NCI-H446 treated with DMSO at 0.1 percent for 48 hours (cell line): Measurements from ENCODE around the gene FANCI.
A peak's percentile ranks its signal among the peaks of the same experiment; 100 is the strongest.

Source experiments
- DNase-seq: peaks from one replicate; lab custom pipeline; 2025; lab: John Stamatoyannopoulos, UW

FANCI gene

DNA sequence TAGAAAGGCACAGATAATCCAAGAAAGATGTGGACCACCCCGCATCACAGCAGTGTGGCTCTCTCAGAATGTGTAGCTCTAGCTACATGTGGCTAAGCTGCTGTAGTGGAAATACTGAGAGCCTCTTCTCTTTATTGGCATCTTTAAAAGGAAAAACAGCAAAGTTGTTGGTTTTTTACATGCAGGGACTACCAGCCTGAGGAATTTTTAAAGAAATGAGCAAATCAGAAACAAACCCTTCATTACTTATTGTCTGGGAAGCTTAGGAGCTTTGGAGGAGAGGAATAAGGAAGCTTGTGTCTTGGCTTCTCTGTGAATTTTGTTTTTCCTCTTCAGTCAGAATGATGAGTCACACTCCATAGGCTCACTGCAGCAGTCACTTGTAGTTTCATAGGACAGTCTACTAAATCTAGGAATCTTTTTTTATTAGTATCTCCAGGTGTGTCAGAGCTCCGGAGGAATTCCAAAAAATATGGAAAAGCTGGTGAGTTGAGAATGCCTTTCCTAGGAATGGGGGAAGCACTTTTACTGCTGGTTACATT is 63.3 kb downstream of the FANCI start:
- DNase-seq = no peak

- DNase-seq = no peak
These were observed 64.0 kb downstream of the FANCI start for GRCh38 chr15:89307791-89308190.

GRCh38 chr15:89308236-89308635 is 64.5 kb downstream of the FANCI start:
- DNase-seq = no peak

DNA sequence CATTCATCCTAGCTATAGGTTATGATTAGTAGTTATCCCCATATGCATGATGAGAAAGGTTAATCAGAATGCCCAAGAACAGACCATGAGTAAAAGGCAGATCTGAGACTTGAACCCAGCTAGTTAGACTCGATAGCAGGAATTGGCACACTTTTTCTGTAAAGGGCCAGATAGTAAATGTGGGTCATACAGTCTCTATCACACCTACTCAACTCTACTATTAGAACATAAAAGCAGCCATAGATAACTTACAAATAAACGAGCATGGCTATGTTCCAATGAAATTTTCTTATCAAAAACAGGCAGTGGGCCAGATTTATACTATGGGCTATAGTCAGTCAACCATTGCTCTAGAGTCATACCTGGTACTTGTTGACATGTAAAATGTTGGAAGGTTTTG is 66.2 kb downstream of the FANCI start:
- DNase-seq = no peak

- no peak for DNase-seq
These were observed 71.7 kb downstream of the FANCI start for GRCh38 chr15:89315375-89315929.

GRCh38 chr15:89316504-89316903 is 72.7 kb downstream of the FANCI start:
- no peak for DNase-seq

DNA sequence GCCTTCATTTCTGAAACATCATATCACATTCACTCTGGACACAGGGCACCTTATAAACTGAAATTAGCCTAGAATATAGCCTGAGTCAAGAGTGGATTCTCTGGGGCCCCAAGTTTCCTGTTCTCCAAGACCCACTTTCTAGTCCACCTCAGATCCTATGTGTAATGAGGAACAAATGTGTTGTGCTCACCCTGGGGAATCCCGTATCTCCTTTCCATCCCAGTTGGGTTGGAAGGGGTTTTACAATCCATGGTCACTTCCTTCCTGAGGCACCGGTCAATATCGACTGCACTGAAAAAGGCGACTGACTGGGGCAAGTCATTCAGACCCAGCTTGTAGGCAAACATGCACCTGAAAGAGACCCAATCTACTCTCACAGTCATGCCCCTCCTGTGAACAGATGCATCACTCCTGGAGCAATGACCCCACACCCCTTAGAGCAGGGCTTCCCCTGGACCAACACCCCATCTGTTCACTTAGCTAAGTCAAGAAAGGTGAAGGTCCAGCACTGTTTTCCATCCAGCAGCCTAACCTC is 73.5 kb downstream of the FANCI start:
- no peak for DNase-seq

DNA sequence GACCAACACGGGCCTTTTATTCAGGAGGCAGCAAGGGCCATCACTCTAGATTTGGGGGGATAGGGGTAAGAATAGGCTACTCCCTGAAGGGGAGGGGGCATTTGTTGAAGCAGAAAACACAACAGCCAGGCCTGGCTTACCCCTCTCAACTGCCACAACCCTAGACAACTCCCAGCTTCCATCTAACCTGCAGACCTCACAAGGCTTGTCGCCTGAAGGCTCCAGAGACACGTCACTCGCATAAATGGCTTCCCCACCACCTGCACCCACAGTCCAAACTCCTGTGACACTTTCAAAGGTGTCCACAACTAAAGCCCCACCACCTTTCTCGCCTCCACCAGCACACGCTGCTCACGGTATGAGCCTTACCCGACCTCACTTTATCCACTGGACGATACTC is 75.9 kb downstream of the FANCI start:
- DNase-seq = no peak

- no peak for DNase-seq
These were observed 76.4 kb downstream of the FANCI start for GRCh38 chr15:89320200-89320599.

- no peak for DNase-seq
These were observed 78.0 kb downstream of the FANCI start for GRCh38 chr15:89321521-89322410.

DNA sequence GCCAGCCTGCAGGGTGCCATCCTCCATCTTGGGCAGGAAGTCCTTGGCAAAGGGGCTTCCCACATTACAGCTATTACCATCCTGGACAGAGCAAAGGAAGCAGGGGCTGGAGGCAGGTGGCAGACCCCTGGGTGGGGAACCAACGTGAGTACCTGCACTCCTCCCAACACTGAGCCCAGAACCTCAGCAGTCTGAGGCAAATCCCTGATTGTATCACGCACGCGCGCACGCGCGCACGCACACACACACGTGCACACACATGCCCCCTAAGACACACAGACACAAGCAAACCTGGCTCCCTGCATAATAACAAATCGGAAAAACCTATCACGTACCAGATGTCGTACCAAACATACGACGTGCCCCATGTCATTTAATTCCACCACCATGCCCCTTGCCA is 79.0 kb downstream of the FANCI start:
- DNase-seq = no peak

DNA sequence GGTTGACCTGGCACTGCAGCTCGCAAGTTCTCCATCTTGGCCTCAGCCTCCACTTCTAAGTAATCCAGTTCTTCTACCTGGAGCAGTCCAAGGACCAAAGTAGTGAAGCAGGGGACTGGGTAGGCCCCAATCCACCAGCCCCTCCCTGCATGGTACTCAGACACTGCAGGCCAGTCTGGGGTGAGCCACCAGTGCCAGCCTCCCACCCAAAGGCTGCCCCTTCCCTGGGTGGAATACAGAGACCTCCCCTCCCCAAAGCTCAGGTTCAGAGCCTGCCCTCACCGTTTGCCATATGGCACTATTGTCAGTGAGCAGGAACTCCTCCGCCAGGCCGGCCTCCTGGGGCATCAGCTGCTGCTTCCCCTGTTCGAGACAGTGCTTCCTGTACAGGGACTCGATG is 80.0 kb downstream of the FANCI start:
- no peak for DNase-seq

DNA sequence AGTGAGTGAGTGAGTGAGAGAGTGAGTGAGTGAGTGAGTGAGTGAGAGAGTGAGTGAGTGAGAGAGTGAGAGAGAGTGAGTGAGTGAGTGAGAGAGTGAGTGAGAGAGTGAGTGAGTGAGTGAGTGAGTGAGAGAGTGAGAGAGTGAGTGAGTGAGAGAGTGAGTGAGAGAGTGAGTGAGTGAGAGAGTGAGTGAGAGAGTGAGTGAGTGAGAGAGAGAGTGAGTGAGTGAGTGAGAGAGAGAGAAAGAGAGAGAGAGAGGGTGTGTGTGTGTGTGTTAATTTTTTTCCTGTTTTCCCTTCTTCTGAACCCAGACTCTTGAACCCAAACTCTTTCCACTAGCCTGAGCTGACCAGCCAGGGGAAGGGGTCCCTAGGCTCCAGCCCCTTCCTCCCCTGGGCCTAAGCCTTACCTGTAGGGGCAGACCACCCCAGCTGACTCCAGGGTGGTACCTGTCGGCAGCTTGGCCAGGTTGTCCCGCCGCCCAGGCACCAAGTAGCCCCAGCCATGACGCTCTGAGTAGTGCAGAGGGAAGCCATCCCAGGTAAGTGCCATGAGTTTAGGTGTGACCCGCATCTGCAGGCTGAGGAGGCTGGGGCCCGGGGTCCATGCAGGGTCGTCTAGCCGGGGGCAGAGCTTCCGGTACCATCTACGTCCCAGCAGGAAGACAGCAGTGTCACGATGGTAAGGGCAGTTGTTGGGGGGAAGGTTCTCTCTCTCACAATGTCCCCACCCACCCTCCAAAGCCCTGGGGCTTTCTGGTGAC is 81.4 kb downstream of the FANCI start:
- no peak for DNase-seq

DNA sequence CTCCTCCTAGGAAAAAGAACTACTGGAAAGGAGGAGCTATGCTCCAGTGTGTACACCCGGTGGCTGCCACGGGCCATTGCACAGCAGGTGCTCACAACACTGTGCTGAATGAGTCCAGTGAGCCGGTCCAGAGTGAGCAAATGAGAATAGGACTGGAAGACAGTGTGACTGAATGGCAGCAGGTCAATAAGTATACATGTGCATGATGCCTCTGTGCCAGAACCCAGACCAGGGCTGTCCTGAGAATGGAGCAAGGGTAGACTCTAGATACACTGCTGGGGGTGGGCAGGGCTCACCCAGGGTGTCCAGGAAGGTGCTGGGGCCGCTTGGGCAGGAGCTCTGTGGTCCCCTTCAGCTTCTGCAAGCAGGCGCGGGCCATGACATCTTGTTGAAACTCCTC is 82.5 kb downstream of the FANCI start:
- peak; percentile 72 for DNase-seq

- no peak for DNase-seq
These were observed 83.3 kb downstream of the FANCI start for GRCh38 chr15:89327113-89327512.

DNA sequence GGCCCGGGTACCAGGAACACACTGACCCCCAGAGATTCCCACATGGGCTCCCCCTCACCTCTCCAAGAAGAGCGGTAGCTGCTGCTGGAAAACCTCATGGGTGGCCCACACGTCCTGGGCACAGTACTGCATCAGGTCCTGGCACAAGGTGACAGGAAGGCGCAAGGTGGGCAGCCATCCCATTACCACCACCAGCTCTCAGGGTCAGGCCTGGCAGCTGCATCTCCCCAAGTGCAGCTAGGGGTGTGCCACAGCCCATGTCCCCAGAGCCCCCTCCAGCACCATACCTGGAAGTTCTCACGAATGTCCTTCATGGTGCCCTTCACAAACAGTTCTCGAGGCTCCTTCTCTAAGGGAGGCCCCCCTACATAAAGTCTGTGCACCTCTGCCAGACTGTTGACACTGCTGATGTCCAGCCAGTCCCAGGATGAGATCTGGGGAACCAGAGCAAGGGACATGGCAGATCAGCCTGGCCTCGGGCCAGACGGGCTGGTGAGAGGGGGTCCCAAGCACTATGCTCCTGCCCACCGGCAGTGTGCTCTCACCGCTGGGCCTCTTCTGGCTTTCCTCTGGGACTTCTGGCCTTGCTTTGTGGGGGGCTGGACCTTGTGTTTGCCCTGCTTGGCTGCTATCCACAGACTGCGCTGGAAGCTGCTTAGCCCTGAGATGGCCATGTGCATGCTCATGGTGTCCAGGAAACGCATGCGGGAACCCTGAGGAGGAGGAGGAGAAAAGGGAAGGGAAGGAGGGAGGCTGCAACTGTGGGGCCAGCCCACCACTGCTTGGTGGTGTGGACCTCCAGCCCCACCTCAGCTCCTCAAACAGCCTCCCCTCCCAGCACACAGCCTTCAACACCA is 84.8 kb downstream of the FANCI start:
- DNase-seq = no peak

- DNase-seq = no peak
These were observed 85.7 kb downstream of the FANCI start for GRCh38 chr15:89329329-89330084.

- no peak for DNase-seq
These were observed 86.3 kb downstream of the FANCI start for GRCh38 chr15:89330119-89330518.

DNA sequence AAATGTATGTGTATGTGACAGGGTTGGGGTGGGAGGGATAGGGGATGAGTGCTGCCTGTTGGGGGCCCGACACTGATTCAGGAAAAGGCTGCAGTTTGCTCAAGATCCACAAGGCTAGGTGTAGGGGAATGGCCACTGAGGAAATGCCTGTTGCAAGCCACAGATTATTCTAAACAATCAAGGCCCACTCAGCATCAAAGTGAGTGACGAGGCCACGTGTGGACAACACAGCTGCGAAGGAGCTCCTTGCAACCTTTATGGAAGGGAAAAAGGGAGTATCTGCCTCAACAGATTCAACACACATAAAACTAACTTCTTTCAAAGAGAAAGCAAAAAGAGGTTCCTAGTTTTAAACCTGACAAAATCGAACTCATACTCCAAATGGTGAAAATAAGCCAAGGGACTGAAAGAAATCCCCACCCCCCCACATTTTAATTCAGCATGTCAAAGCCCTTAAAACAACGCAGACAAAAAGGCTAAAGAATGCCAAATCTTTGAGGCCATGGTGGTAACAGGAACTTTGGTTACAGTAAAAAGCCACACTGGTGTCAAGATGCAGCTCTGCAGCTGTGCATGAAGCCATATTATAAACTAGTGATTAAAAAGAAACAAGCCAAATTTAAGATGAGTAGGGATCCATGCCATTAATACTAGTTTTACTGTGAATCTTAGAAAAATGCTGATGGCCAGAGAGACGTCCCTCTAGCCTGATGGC is 87.3 kb downstream of the FANCI start:
- DNase-seq = no peak

- DNase-seq = no peak
These were observed 88.7 kb downstream of the FANCI start for GRCh38 chr15:89332446-89332845.
